HS-27A (cell line): ENCODE measurements around the gene LRIG1.
"Not testable (repeated sequence)": the region's sequence is repeated elsewhere in the genome, so short reads cannot be mapped to it uniquely, and the experiment has no call there.

Experiments used
- DNase-seq: peaks from one replicate; pipeline ENCODE4 v3.0.0-alpha.2; 2012; ENCODE audit warnings: low read depth, missing footprints

LRIG1 gene

GRCh38 chr3:66441129-66441528 lies 59.7 kb downstream of the LRIG1 start:
- no peak for DNase-seq

GRCh38 chr3:66439666-66440344 lies 61.0 kb downstream of the LRIG1 start:
- no peak for DNase-seq

GRCh38 chr3:66438046-66438445 lies 62.8 kb downstream of the LRIG1 start:
- DNase-seq = no peak

GRCh38 chr3:66437341-66437929 lies 63.4 kb downstream of the LRIG1 start:
- DNase-seq = no peak

- DNase-seq = no peak
Measured at GRCh38 chr3:66435989-66436388, 64.8 kb downstream of the LRIG1 start.

GRCh38 chr3:66434726-66435125 lies 66.1 kb downstream of the LRIG1 start:
- DNase-seq = no peak

GRCh38 chr3:66433522-66433782 lies 67.4 kb downstream of the LRIG1 start:
- no peak for DNase-seq

GRCh38 chr3:66432767-66433521 lies 67.9 kb downstream of the LRIG1 start:
- no peak for DNase-seq

GRCh38 chr3:66432041-66432766 lies 68.6 kb downstream of the LRIG1 start:
- no peak for DNase-seq

GRCh38 chr3:66431494-66431893 lies 69.3 kb downstream of the LRIG1 start:
- DNase-seq = peak; percentile 73

- DNase-seq = no peak
Measured at GRCh38 chr3:66430876-66431275, 69.9 kb downstream of the LRIG1 start.

- peak; percentile 98 for DNase-seq
Measured at GRCh38 chr3:66428733-66429132, 72.1 kb downstream of the LRIG1 start.

- DNase-seq = no peak
Measured at GRCh38 chr3:66427951-66428474, 72.8 kb downstream of the LRIG1 start.

- no peak for DNase-seq
Measured at GRCh38 chr3:66427352-66427751, 73.5 kb downstream of the LRIG1 start.

GRCh38 chr3:66426135-66426534 lies 74.7 kb downstream of the LRIG1 start:
- DNase-seq = no peak

- no peak for DNase-seq
Measured at GRCh38 chr3:66425576-66426114, 75.2 kb downstream of the LRIG1 start.

- DNase-seq = no peak
Measured at GRCh38 chr3:66425032-66425431, 75.8 kb downstream of the LRIG1 start.

- no peak for DNase-seq
Measured at GRCh38 chr3:66423791-66424190, 77.0 kb downstream of the LRIG1 start.

GRCh38 chr3:66421893-66422292 lies 78.9 kb downstream of the LRIG1 start:
- DNase-seq = not testable (repeated sequence)

GRCh38 chr3:66421144-66421543 lies 79.7 kb downstream of the LRIG1 start:
- DNase-seq = not testable (repeated sequence)

- no peak for DNase-seq
Measured at GRCh38 chr3:66419036-66419435, 81.8 kb downstream of the LRIG1 start.

GRCh38 chr3:66418475-66418931 lies 82.3 kb downstream of the LRIG1 start:
- no peak for DNase-seq
